ENCODE data around the gene VILL. TPM values are rescaled to one million over a fixed set of nuclear protein-coding genes. Genes with fewer than 3 reads are reported as not detected.

The VILL gene
- total RNA-seq, 2 experiments from 2014 or later = 15.4 to 18.3 TPM

- ATAC-seq = no peak
- no peak overlapping the region for H3K27ac Mint-ChIP-seq
- CTCF ChIA-PET = interaction anchor here (0.7 to 1.4 kb wide), 2 partner anchors 12 to 13 kb away, joined by 3 to 4 read pairs; no protein-coding TSS in a partner anchor
Measured at GRCh38 chr3:38008971-38009580, 18.5 kb downstream of the VILL start.

GRCh38 chr3:38009807-38010591, 19.4 kb downstream of the VILL start:
- no peak overlapping the region for H3K4me3 Mint-ChIP-seq
- ATAC-seq = no peak
- no peaks in the 10 kb centered on the region for H3K9me3 Mint-ChIP-seq (ENCODE audit: low read depth)

More at GRCh38 chr3:38008971-38009580, 18.5 kb downstream of the VILL start:
- Mint-ChIP-seq H3K9me3 (ENCODE audit: low read depth) (no peaks in the 10 kb centered on the region), H3K27me3 (no peaks in the 10 kb centered on the region), H3K36me3 (peaks cover 2% of the 10 kb centered on the region), H3K4me3 (no peak overlapping the region), H3K4me1 (peaks cover 9% of the 10 kb centered on the region)
- DNase-seq = no peak

GRCh38 chr3:38011111-38011510, 20.5 kb downstream of the VILL start:
- H3K4me3 Mint-ChIP-seq = no peak overlapping the region
- no peaks in the 10 kb centered on the region for H3K27me3 Mint-ChIP-seq
- ATAC-seq = no peak
- H3K36me3 Mint-ChIP-seq = peaks cover 14% of the 10 kb centered on the region
- CTCF ChIA-PET = interaction anchor here (1.7 kb wide), 1 partner anchor 8 kb away, joined by 4 read pairs; no protein-coding TSS in a partner anchor
- no peak for DNase-seq
- H3K9me3 Mint-ChIP-seq (ENCODE audit: low read depth) = no peaks in the 10 kb centered on the region
- H3K4me1 Mint-ChIP-seq = no peaks in the 10 kb centered on the region
- H3K27ac Mint-ChIP-seq = no peak overlapping the region

More at GRCh38 chr3:38009807-38010591, 19.4 kb downstream of the VILL start:
- peaks cover 5% of the 10 kb centered on the region for H3K36me3 Mint-ChIP-seq
- peaks cover under 1% of the 10 kb centered on the region for H3K4me1 Mint-ChIP-seq
- no peaks in the 10 kb centered on the region for H3K27me3 Mint-ChIP-seq
- CTCF ChIA-PET = interaction anchor here (1.4 kb wide), 1 partner anchor 12 kb away, joined by 4 read pairs; no protein-coding TSS in a partner anchor
- no peak for DNase-seq
- no peak overlapping the region for H3K27ac Mint-ChIP-seq

- Mint-ChIP-seq H3K27ac (no peak overlapping the region), H3K4me1 (no peaks in the 10 kb centered on the region), H3K36me3 (peaks cover 27% of the 10 kb centered on the region), H3K9me3 (ENCODE audit: low read depth) (no peaks in the 10 kb centered on the region), H3K4me3 (no peak overlapping the region), H3K27me3 (no peaks in the 10 kb centered on the region)
- CTCF ChIA-PET = interaction anchor here (1.1 to 3.7 kb wide), 3 partner anchors 12 to 161 kb away, joined by 3 to 15 read pairs (median 3); no protein-coding TSS in a partner anchor
- DNase-seq (no peak), ATAC-seq (no peak)
Measured at GRCh38 chr3:38015485-38015884, 24.9 kb downstream of the VILL start.

- no peak for DNase-seq
- Mint-ChIP-seq H3K27ac (no peak overlapping the region), H3K4me3 (no peak overlapping the region), H3K36me3 (peaks cover 27% of the 10 kb centered on the region), H3K27me3 (no peaks in the 10 kb centered on the region), H3K9me3 (ENCODE audit: low read depth) (no peaks in the 10 kb centered on the region), H3K4me1 (no peaks in the 10 kb centered on the region)
- no peak for ATAC-seq
- CTCF ChIA-PET = interaction anchor here (1.1 to 3.7 kb wide), 3 partner anchors 12 to 162 kb away, joined by 3 to 15 read pairs (median 3); no protein-coding TSS in a partner anchor
Measured at GRCh38 chr3:38015984-38016383, 25.4 kb downstream of the VILL start.

- Mint-ChIP-seq H3K4me3 (no peak overlapping the region), H3K4me1 (no peaks in the 10 kb centered on the region), H3K9me3 (ENCODE audit: low read depth) (no peaks in the 10 kb centered on the region), H3K27ac (no peak overlapping the region), H3K36me3 (peaks cover 27% of the 10 kb centered on the region), H3K27me3 (no peaks in the 10 kb centered on the region)
- ATAC-seq (no peak), DNase-seq (no peak)
- CTCF ChIA-PET = interaction anchor here (1.1 to 3.7 kb wide), 3 partner anchors 13 to 162 kb away, joined by 3 to 15 read pairs (median 3); no protein-coding TSS in a partner anchor
Measured at GRCh38 chr3:38016410-38016809, 25.8 kb downstream of the VILL start.

GRCh38 chr3:38016847-38017444, 26.4 kb downstream of the VILL start:
- Mint-ChIP-seq H3K4me3 (no peak overlapping the region), H3K36me3 (peaks cover 27% of the 10 kb centered on the region), H3K27ac (no peak overlapping the region), H3K4me1 (no peaks in the 10 kb centered on the region), H3K9me3 (ENCODE audit: low read depth) (no peaks in the 10 kb centered on the region), H3K27me3 (no peaks in the 10 kb centered on the region)
- DNase-seq = no peak
- CTCF ChIA-PET = no interaction called here
- no peak for ATAC-seq

- Mint-ChIP-seq H3K4me3 (no peak overlapping the region), H3K27me3 (no peaks in the 10 kb centered on the region), H3K9me3 (ENCODE audit: low read depth) (no peaks in the 10 kb centered on the region), H3K36me3 (peaks cover 27% of the 10 kb centered on the region), H3K4me1 (no peaks in the 10 kb centered on the region), H3K27ac (no peak overlapping the region)
- DNase-seq (no peak), ATAC-seq (no peak)
- CTCF ChIA-PET = no interaction called here
Measured at GRCh38 chr3:38017445-38018295, 27.1 kb downstream of the VILL start.

GRCh38 chr3:38018296-38019266, 28.0 kb downstream of the VILL start:
- DNase-seq = no peak
- Mint-ChIP-seq H3K4me3 (no peak overlapping the region), H3K27me3 (no peaks in the 10 kb centered on the region), H3K4me1 (peaks cover 7% of the 10 kb centered on the region), H3K27ac (no peak overlapping the region), H3K9me3 (ENCODE audit: low read depth) (no peaks in the 10 kb centered on the region), H3K36me3 (peaks cover 27% of the 10 kb centered on the region)
- ATAC-seq = no peak
- CTCF ChIA-PET = no interaction called here

- CTCF ChIA-PET = interaction anchor here (1.4 kb wide), 1 partner anchor 23 kb away, joined by 7 read pairs; no protein-coding TSS in a partner anchor
- peaks cover 24% of the 10 kb centered on the region for H3K36me3 Mint-ChIP-seq
- H3K27ac Mint-ChIP-seq = no peak overlapping the region
- H3K4me1 Mint-ChIP-seq = peaks cover 13% of the 10 kb centered on the region
- DNase-seq = no peak
- ATAC-seq = no peak
- no peaks in the 10 kb centered on the region for H3K9me3 Mint-ChIP-seq (ENCODE audit: low read depth)
- no peak overlapping the region for H3K4me3 Mint-ChIP-seq
- H3K27me3 Mint-ChIP-seq = no peaks in the 10 kb centered on the region
Measured at GRCh38 chr3:38019658-38020341, 29.2 kb downstream of the VILL start.

GRCh38 chr3:38020342-38020726, 29.7 kb downstream of the VILL start:
- Mint-ChIP-seq H3K4me1 (peaks cover 14% of the 10 kb centered on the region), H3K36me3 (peaks cover 19% of the 10 kb centered on the region), H3K4me3 (no peak overlapping the region), H3K9me3 (ENCODE audit: low read depth) (no peaks in the 10 kb centered on the region), H3K27ac (peak overlapping the region; percentile 26), H3K27me3 (no peaks in the 10 kb centered on the region)
- CTCF ChIA-PET = interaction anchor here (1.4 kb wide), 1 partner anchor 23 kb away, joined by 7 read pairs; no protein-coding TSS in a partner anchor
- DNase-seq (no peak), ATAC-seq (no peak)
